Measurements from ENCODE around the gene CTDNEP1. TPM values are rescaled to one million over a fixed set of nuclear protein-coding genes. Genes with fewer than 3 reads are reported as not detected.

Gene CTDNEP1
- polyA plus RNA-seq, 6 donors from 2014 or later, result 44.6 to 90.2 (median 53.0) TPM

- Mint-ChIP-seq H3K4me3 (no peak overlapping the region), H3K9me3 (no peaks in the 10 kb centered on the region), H3K27me3 (peaks cover 0 to 10% (median 6%) of the 10 kb centered on the region in 3 donors), H3K36me3 (no peaks in the 10 kb centered on the region), H3K4me1 (peaks cover 30 to 44% (median 31%) of the 10 kb centered on the region in 3 donors), H3K27ac (peak overlapping the region in 4 of 6 donors; percentile 26 to 81 (median 75))
- DNase-seq, result no peak
- no peak for ATAC-seq (ENCODE audit: low read depth in 2 of 2)
Observed at GRCh38 chr17:7208027-7208571, 43.4 kb downstream of the CTDNEP1 start.

GRCh38 chr17:7207120-7208001 is 44.2 kb downstream of the CTDNEP1 start:
- H3K36me3 Mint-ChIP-seq, result no peaks in the 10 kb centered on the region
- no peak for ATAC-seq (ENCODE audit: low read depth in 2 of 2)
- DNase-seq, result no peak
- H3K27ac Mint-ChIP-seq, result peak overlapping the region; percentile 78 to 100 (median 98)
- peaks cover 30 to 44% (median 31%) of the 10 kb centered on the region in 3 donors for H3K4me1 Mint-ChIP-seq
- no peaks in the 10 kb centered on the region for H3K9me3 Mint-ChIP-seq
- peak overlapping the region in 2 of 8 donors; percentile 37 to 71 for H3K4me3 Mint-ChIP-seq
- peaks cover 0 to 8% (median 6%) of the 10 kb centered on the region in 3 donors for H3K27me3 Mint-ChIP-seq

- Mint-ChIP-seq H3K27ac (peak overlapping the region; percentile 97 to 100 (median 98)), H3K36me3 (no peaks in the 10 kb centered on the region), H3K27me3 (peaks cover 0 to 6% (median 0%) of the 10 kb centered on the region in 3 donors), H3K4me1 (peaks cover 30 to 44% (median 31%) of the 10 kb centered on the region in 3 donors), H3K9me3 (no peaks in the 10 kb centered on the region), H3K4me3 (peak overlapping the region; percentile 78 to 93 (median 88))
- ATAC-seq (ENCODE audit: low read depth in 2 of 2) (no peak), DNase-seq (no peak)
Observed at GRCh38 chr17:7205561-7205960, 46.0 kb downstream of the CTDNEP1 start.

GRCh38 chr17:7204828-7205461 is 46.6 kb downstream of the CTDNEP1 start:
- H3K36me3 Mint-ChIP-seq, result no peaks in the 10 kb centered on the region
- ATAC-seq (ENCODE audit: low read depth in 2 of 2), result peak; percentile 80 to 81
- peak overlapping the region; percentile 78 to 93 (median 88) for H3K4me3 Mint-ChIP-seq

GRCh38 chr17:7204336-7204735 is 47.2 kb downstream of the CTDNEP1 start:
- peak overlapping the region; percentile 78 to 93 (median 88) for H3K4me3 Mint-ChIP-seq
- DNase-seq, result no peak
- H3K36me3 Mint-ChIP-seq, result no peaks in the 10 kb centered on the region
- peaks cover 30 to 44% (median 31%) of the 10 kb centered on the region in 3 donors for H3K4me1 Mint-ChIP-seq
- H3K27ac Mint-ChIP-seq, result peak overlapping the region; percentile 97 to 100 (median 98)
- no peak for ATAC-seq (ENCODE audit: low read depth in 2 of 2)
- no peaks in the 10 kb centered on the region for H3K9me3 Mint-ChIP-seq
- H3K27me3 Mint-ChIP-seq, result no peaks in the 10 kb centered on the region

More at GRCh38 chr17:7204828-7205461, 46.6 kb downstream of the CTDNEP1 start:
- H3K27ac Mint-ChIP-seq, result peak overlapping the region; percentile 97 to 100 (median 98)
- peak; percentile 98 for DNase-seq
- peaks cover 0 to 1% (median 0%) of the 10 kb centered on the region in 3 donors for H3K27me3 Mint-ChIP-seq
- H3K9me3 Mint-ChIP-seq, result no peaks in the 10 kb centered on the region
- H3K4me1 Mint-ChIP-seq, result peaks cover 30 to 44% (median 31%) of the 10 kb centered on the region in 3 donors

GRCh38 chr17:7203391-7203790 is 48.1 kb downstream of the CTDNEP1 start:
- no peak for ATAC-seq (ENCODE audit: low read depth in 2 of 2)
- H3K4me3 Mint-ChIP-seq, result peak overlapping the region in 6 of 8 donors; percentile 17 to 83 (median 64)
- no peaks in the 10 kb centered on the region for H3K27me3 Mint-ChIP-seq
- H3K9me3 Mint-ChIP-seq, result no peaks in the 10 kb centered on the region
- H3K36me3 Mint-ChIP-seq, result no peaks in the 10 kb centered on the region
- DNase-seq, result no peak
- H3K27ac Mint-ChIP-seq, result peak overlapping the region; percentile 61 to 98 (median 91)
- peaks cover 30 to 39% (median 31%) of the 10 kb centered on the region in 3 donors for H3K4me1 Mint-ChIP-seq

GRCh38 chr17:7196651-7197401 is 54.7 kb downstream of the CTDNEP1 start:
- DNase-seq (no peak), ATAC-seq (ENCODE audit: low read depth in 2 of 2) (no peak)
- Mint-ChIP-seq H3K27me3 (no peaks in the 10 kb centered on the region), H3K9me3 (no peaks in the 10 kb centered on the region), H3K27ac (no peak overlapping the region), H3K4me1 (no peaks in the 10 kb centered on the region), H3K4me3 (no peak overlapping the region), H3K36me3 (no peaks in the 10 kb centered on the region)

- peak overlapping the region in 1 of 6 donors; percentile 38 for H3K27ac Mint-ChIP-seq
Observed at GRCh38 chr17:7195971-7196370, 55.6 kb downstream of the CTDNEP1 start.

More at GRCh38 chr17:7195971-7196370, 55.6 kb downstream of the CTDNEP1 start:
- Mint-ChIP-seq H3K27me3 (no peaks in the 10 kb centered on the region), H3K9me3 (no peaks in the 10 kb centered on the region), H3K4me1 (no peaks in the 10 kb centered on the region), H3K4me3 (no peak overlapping the region), H3K36me3 (no peaks in the 10 kb centered on the region)
- ATAC-seq (ENCODE audit: low read depth in 2 of 2), result no peak
- no peak for DNase-seq

Other genes starting within 250 kb of the CTDNEP1 start
- 100 to 1,000 TPM; 678 to 895 (median 858) TPM for gene RNASEK, start 239.1 kb downstream of the CTDNEP1 start, polyA plus RNA-seq (ENCODE audit: low read depth in 6 of 6)
- under 1 TPM in 3 of 6 donors, not detected in 3; 0.21 to 0.36 (median 0.29) TPM for gene BCL6B, start 228.7 kb downstream of the CTDNEP1 start, polyA plus RNA-seq (ENCODE audit: low read depth in 6 of 6)
- 1 to 10 TPM in 5 of 6 donors, under 1 TPM in 1; 0.66 to 3.0 (median 2.4) TPM for gene SLC16A13, start 215.7 kb downstream of the CTDNEP1 start, polyA plus RNA-seq (ENCODE audit: low read depth in 6 of 6)
- gene SLC16A11, start 207.6 kb downstream of the CTDNEP1 start, polyA plus RNA-seq (ENCODE audit: low read depth in 6 of 6), result 1 to 10 TPM in 5 of 6 donors, not detected in 1; 1.8 to 3.6 (median 2.3) TPM
- under 1 TPM in 1 of 6 donors, not detected in 5; 0.82 TPM for gene CLEC10A, start 171.5 kb downstream of the CTDNEP1 start, polyA plus RNA-seq (ENCODE audit: low read depth in 6 of 6)
- gene ASGR2, start 136.9 kb downstream of the CTDNEP1 start, polyA plus RNA-seq (ENCODE audit: low read depth in 6 of 6), result not detected
- gene ASGR1, start 72.4 kb downstream of the CTDNEP1 start, polyA plus RNA-seq (ENCODE audit: low read depth in 6 of 6), result under 1 TPM in 1 of 6 donors, not detected in 5; 0.19 TPM
- gene DLG4, start 31.9 kb downstream of the CTDNEP1 start, polyA plus RNA-seq (ENCODE audit: low read depth in 6 of 6), result under 1 TPM in 5 of 6 donors, not detected in 1; 0.06 to 0.29 (median 0.22) TPM
- gene ACADVL, start 31.8 kb downstream of the CTDNEP1 start, polyA plus RNA-seq (ENCODE audit: low read depth in 6 of 6), result 100 to 1,000 TPM in 1 of 6 donors, 10 to 100 TPM in 5; 63.9 to 102 (median 75.0) TPM
- 10 to 100 TPM; 23.4 to 33.1 (median 25.5) TPM for gene DVL2, start 17.2 kb downstream of the CTDNEP1 start, polyA plus RNA-seq (ENCODE audit: low read depth in 6 of 6)
- 10 to 100 TPM; 11.9 to 24.2 (median 20.5) TPM for gene PHF23, start 12.3 kb downstream of the CTDNEP1 start, polyA plus RNA-seq (ENCODE audit: low read depth in 6 of 6)
- 1,000 to 10,000 TPM in 4 of 6 donors, 100 to 1,000 TPM in 2; 833 to 1,381 (median 1,181) TPM for gene GABARAP, start 9.3 kb downstream of the CTDNEP1 start, polyA plus RNA-seq (ENCODE audit: low read depth in 6 of 6)
- 10 to 100 TPM; 54.2 to 94.8 (median 80.6) TPM for gene ELP5, start 481 bp upstream of the CTDNEP1 start, polyA plus RNA-seq (ENCODE audit: low read depth in 6 of 6)
- gene CLDN7, start 10.7 kb upstream of the CTDNEP1 start, polyA plus RNA-seq (ENCODE audit: low read depth in 6 of 6), result 1 to 10 TPM in 5 of 6 donors, not detected in 1; 2.9 to 6.9 (median 4.8) TPM
- not detected for gene SLC2A4, start 30.0 kb upstream of the CTDNEP1 start, polyA plus RNA-seq (ENCODE audit: low read depth in 6 of 6)
- gene YBX2, start 42.9 kb upstream of the CTDNEP1 start, polyA plus RNA-seq (ENCODE audit: low read depth in 6 of 6), result not detected
- 100 to 1,000 TPM; 195 to 802 (median 516) TPM for gene EIF5A, start 55.9 kb upstream of the CTDNEP1 start, polyA plus RNA-seq (ENCODE audit: low read depth in 6 of 6)
- gene GPS2, start 63.6 kb upstream of the CTDNEP1 start, polyA plus RNA-seq (ENCODE audit: low read depth in 6 of 6), result 100 to 1,000 TPM; 103 to 131 (median 107) TPM
- gene NEURL4, start 77.6 kb upstream of the CTDNEP1 start, polyA plus RNA-seq (ENCODE audit: low read depth in 6 of 6), result 1 to 10 TPM in 5 of 6 donors, not detected in 1; 1.2 to 2.7 (median 1.9) TPM
- gene ACAP1, start 84.8 kb upstream of the CTDNEP1 start, polyA plus RNA-seq (ENCODE audit: low read depth in 6 of 6), result 100 to 1,000 TPM; 117 to 177 (median 155) TPM
- 10 to 100 TPM in 2 of 6 donors, 1 to 10 TPM in 4; 3.3 to 13.2 (median 8.3) TPM for gene KCTD11, start 100.4 kb upstream of the CTDNEP1 start, polyA plus RNA-seq (ENCODE audit: low read depth in 6 of 6)
- not detected for gene TMEM95, start 103.4 kb upstream of the CTDNEP1 start, polyA plus RNA-seq (ENCODE audit: low read depth in 6 of 6)
- 1 to 10 TPM; 1.2 to 4.2 (median 2.5) TPM for gene TNK1, start 129.4 kb upstream of the CTDNEP1 start, polyA plus RNA-seq (ENCODE audit: low read depth in 6 of 6)
- 10 to 100 TPM; 43.1 to 73.4 (median 59.1) TPM for gene PLSCR3, start 142.8 kb upstream of the CTDNEP1 start, polyA plus RNA-seq (ENCODE audit: low read depth in 6 of 6)
- gene TMEM256, start 152.4 kb upstream of the CTDNEP1 start, polyA plus RNA-seq (ENCODE audit: low read depth in 6 of 6), result 10 to 100 TPM; 73.4 to 90.2 (median 81.3) TPM
- not detected for gene NLGN2, start 156.1 kb upstream of the CTDNEP1 start, polyA plus RNA-seq (ENCODE audit: low read depth in 6 of 6)
- gene SPEM1, start 168.6 kb upstream of the CTDNEP1 start, polyA plus RNA-seq (ENCODE audit: low read depth in 6 of 6), result not detected
- not detected for gene SPEM2, start 173.9 kb upstream of the CTDNEP1 start, polyA plus RNA-seq (ENCODE audit: low read depth in 6 of 6)
- not detected for gene SPEM3, start 177.1 kb upstream of the CTDNEP1 start, polyA plus RNA-seq (ENCODE audit: low read depth in 6 of 6)
- gene TMEM102, start 183.7 kb upstream of the CTDNEP1 start, polyA plus RNA-seq (ENCODE audit: low read depth in 6 of 6), result 10 to 100 TPM in 5 of 6 donors, 1 to 10 TPM in 1; 9.6 to 19.8 (median 13.5) TPM
- gene FGF11, start 187.8 kb upstream of the CTDNEP1 start, polyA plus RNA-seq (ENCODE audit: low read depth in 6 of 6), result under 1 TPM in 1 of 6 donors, not detected in 5; 0.16 TPM
- 10 to 100 TPM; 12.6 to 21.6 (median 15.6) TPM for gene CHRNB1, start 193.3 kb upstream of the CTDNEP1 start, polyA plus RNA-seq (ENCODE audit: low read depth in 6 of 6)
- 10 to 100 TPM in 4 of 6 donors, 1 to 10 TPM in 2; 5.3 to 19.2 (median 10.5) TPM for gene ZBTB4, start 227.9 kb upstream of the CTDNEP1 start, polyA plus RNA-seq (ENCODE audit: low read depth in 6 of 6)
- gene SLC35G6, start 229.7 kb upstream of the CTDNEP1 start, polyA plus RNA-seq (ENCODE audit: low read depth in 6 of 6), result under 1 TPM in 2 of 6 donors, not detected in 4; 0.14 to 0.39 TPM
- gene POLR2A, start 232.6 kb upstream of the CTDNEP1 start, polyA plus RNA-seq (ENCODE audit: low read depth in 6 of 6), result 10 to 100 TPM; 13.6 to 88.9 (median 47.1) TPM

Data from naive B cell (primary cell).